H1 (cell line): Measurements from ENCODE around the gene ANKUB1. TPM values are rescaled to one million over a fixed set of nuclear protein-coding genes. Genes with fewer than 3 reads are reported as not detected.

Source experiments
- CHD7 ChIP-seq: fragments of 300-600 bp; sonication (generic); IDR thresholded peaks from 2 replicates; pipeline ENCODE4 v1.7.1; 2012; ENCODE audit warnings: low read length, moderate library complexity, mild to moderate bottlenecking, inconsistent platforms; ENCODE audit not compliant: insufficient replicate concordance
- polyA plus RNA-seq, 7 experiments: library from polyadenylated mRNA; depleted of rRNA in 3 of 7; stranded (reverse) in 5 of 7; unstranded in 2 of 7; fragments of >200 nt in 5 of 7; fragments of 200-250 nt in 2 of 7; gene quantifications; 1 replicate in 5 of 7; 2 replicates in 1 of 7; 4 replicates in 1 of 7; pipeline versions ENCODE4 v1.2.1 to v1.2.3, GENCODE V29; 2011 to 2013; ENCODE audit warnings: missing spikeins in 2 of 7, mixed read lengths in 2 of 7
- total RNA-seq: library from RNA; stranded (reverse); fragmentation: NEBNext Ultra II Directional; extraction: Animal tissue kit (Norgen Biotek cat#: 25700); gene quantifications from 2 replicates; pipeline ENCODE4 v1.2.1, GENCODE V29; 2021

ANKUB1 gene
- total and polyA plus RNA-seq, 2 of the 8 experiments (the other 6 are each of a cell fraction or from before 2014, with no cell fraction given) = not detected

- TF ChIP-seq CHD7 = no peak
These were observed 8.2 kb downstream of the ANKUB1 start (continued) for GRCh38 chr3:149784064-149784704.
